Keratinocyte (primary cell): Measurements from ENCODE around the gene PANX2.

Experiments
- CTCF ChIP-seq, 3 experiments: IDR thresholded peaks in 1 of 3; conservative IDR thresholded peaks in 1 of 3; optimal IDR thresholded peaks in 1 of 3; 2 replicates in 2 of 3; 3 replicates in 1 of 3; pipeline versions ENCODE3 to v1.5.1; 2011; ENCODE audit warnings: low read length in 3 of 3, mild to moderate bottlenecking in 3 of 3, moderate library complexity in 2 of 3, control low read depth in 1 of 3, inconsistent platforms in 1 of 3; ENCODE audit not compliant: insufficient read depth in 2 of 3; ENCODE audit errors: extremely low read depth in 1 of 3
- EZH2 ChIP-seq: IDR thresholded peaks from one replicate; pipeline ENCODE4 v1.6.1; 2012; ENCODE audit warnings: inconsistent platforms, mild to moderate bottlenecking, low read length, moderate library complexity

- no peak for TF ChIP-seq CTCF (optimal IDR thresholded peaks at IDR 0.05 in 1 of 3, IDR thresholded peaks at IDR 0.05 in 1 of 3, conservative IDR thresholded peaks at IDR 0.05 in 1 of 3; ENCODE audit: extremely low read depth in 1 of 3, insufficient read depth in 2 of 3, low read length in 3 of 3)
- TF ChIP-seq EZH2 = no peak
These were observed 57.2 kb downstream of the PANX2 start for GRCh38 chr22:50227579-50228215.
